Stimulated activated CD8-positive, alpha-beta memory T cell treated with anti-CD3 and anti-CD28 coated beads, Interleukin-7, amount 100 ng/mL, for 48 hours (primary cell): ENCODE data around the gene CERT1.

Source experiments
- DNase-seq, 2 donors: peaks; one replicate each; pipeline ENCODE4 v3.0.0-alpha.2; 2020; ENCODE audit warnings: low read depth in 1 of 2; ENCODE audit errors: extremely low read depth in 1 of 2

CERT1 gene

DNA sequence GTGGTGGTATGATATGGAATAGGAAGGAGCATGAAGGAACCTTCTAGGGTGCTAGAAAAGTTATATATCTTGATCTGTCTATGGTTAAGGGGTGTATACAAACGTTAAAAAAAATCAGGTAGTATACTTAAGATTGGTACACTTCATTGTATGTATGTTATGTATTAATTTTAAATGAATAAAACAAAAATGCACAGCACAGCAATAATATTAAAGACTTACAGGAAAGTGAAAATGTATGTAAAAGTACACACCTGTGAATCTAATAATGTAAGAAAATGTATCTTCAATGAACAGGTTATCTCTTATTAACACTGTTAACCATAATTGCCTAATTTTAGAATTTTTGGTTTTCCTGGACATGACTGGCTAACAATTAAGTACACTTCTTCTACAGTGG lies 97.2 kb downstream of the CERT1 start:
- DNase-seq, result no peak

- DNase-seq, result no peak
These were observed 99.1 kb downstream of the CERT1 start for GRCh38 chr5:75412111-75412990.

GRCh38 chr5:75405296-75405695 lies 106.1 kb downstream of the CERT1 start:
- no peak for DNase-seq

GRCh38 chr5:75395277-75395676 lies 116.2 kb downstream of the CERT1 start:
- no peak for DNase-seq

GRCh38 chr5:75389430-75389829 lies 122.0 kb downstream of the CERT1 start:
- peak in 1 of 2 donors; percentile 9 for DNase-seq

DNA sequence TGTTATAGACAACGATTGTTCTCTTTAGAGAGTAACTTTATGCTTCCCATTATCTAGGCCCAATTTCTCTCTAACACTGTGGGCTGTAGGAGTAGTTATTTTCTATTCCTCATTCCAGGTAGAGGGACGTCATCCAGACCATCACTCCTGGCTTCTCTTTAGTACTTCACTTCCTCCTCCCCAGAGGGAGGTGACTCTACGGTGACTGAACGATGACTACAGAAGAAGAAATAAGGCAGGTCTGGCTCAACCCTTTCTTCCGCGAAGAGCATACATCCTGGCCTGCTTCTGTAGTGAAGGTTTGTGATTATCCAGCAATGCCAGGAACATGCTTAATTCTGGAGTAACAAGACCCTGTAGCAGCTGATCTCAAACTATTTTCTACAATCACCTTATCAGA lies 123.6 kb downstream of the CERT1 start:
- no peak for DNase-seq

- no peak for DNase-seq
These were observed 127.2 kb downstream of the CERT1 start for GRCh38 chr5:75384218-75384617.

DNA sequence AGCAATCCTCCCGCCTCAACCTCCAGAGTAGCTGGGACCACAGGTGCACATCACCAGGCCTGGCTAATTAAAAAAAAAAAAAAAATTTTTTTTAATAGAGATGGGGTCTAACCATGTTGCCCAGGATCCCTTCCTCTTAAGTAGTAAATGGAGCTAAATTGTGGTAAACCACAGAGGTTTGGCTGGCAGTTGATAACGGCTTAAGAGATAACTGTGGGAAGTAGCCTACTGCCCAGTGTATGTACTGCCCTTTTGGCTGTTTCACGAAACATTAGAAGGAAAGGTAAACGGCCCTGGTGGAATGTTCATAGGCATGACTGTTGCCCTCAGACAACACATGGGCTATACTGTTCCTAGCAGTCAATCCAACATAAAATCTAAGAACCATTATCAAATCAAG lies 130.0 kb downstream of the CERT1 start:
- no peak for DNase-seq

DNA sequence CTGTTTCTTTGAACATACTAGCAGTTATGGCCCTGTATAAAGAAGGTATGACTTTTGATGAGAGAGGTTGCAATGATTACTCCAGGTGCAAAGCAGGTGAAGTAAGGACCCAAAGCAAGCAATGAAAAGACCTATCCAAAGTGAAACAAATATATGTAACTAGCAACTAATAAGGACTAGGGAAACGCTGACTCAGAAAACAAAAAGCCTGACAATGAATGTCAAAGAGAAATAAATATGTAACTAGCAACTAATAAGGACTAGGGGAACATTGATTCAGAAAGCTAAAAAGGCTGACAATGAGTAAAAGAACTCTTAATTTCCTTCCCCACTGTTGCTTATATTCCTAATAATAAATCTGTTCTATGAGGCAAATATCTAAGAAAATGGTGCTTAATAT lies 131.3 kb downstream of the CERT1 start:
- DNase-seq, result no peak

DNA sequence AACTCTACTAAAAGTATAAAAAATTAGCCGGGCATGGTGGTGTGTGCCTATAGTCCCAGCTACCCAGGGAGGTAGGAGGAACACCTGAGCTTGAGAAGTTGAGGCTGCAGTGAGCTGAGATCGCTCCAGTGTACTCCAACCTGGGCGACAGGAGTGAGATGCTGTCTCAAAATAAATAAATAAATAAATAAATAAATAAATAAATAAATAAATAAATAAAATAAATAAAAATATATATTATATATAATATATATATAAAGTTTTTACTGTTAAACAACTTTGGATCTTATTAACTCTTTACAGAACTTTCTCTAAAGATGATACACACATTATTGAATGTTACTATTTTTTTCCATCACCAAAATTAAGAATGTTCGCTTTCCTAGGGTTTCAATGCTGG lies 136.0 kb downstream of the CERT1 start:
- DNase-seq, result no peak

GRCh38 chr5:75374394-75374814 lies 137.0 kb downstream of the CERT1 start:
- DNase-seq, result no peak

GRCh38 chr5:75373862-75374261 lies 137.6 kb downstream of the CERT1 start:
- no peak for DNase-seq

DNA sequence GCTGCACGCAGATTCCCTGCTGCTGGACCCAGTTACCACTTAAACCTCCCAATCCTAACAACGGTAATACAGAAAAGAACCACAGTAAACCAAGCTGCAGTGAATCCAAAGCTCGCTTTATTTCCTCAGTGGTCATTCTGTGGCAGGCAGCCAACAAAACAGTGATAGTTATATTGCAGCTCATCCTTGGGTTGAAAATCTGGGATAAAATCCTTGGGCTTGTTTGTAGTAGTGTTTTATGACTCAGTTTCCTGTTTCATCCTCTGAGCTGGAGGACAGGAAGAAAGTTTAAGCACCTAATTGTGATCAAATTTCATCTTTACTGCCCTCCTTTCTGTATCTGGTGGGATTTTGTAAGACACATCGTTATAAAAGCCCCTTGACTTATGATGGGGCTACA lies 143.0 kb downstream of the CERT1 start:
- no peak for DNase-seq

GRCh38 chr5:75367401-75367800 lies 144.0 kb downstream of the CERT1 start:
- DNase-seq, result no peak

DNA sequence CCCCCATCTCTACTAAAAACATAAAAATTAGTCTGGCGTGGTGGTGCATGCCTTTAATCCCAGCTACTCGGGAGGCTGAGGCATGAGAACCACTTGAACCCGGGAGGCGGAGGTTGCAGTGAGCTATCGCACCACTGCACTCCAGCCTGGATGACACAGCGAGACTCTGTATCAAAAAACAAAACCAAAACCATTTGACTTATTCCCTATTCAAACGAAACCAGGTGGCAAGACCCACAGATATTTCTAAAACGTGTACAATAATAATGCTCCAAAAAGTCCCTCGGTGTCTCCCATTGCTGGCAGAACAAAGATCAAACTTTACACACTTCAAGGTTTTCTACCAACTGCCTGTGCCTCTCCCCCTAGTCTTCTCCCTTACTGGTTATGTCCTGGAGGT lies 144.6 kb downstream of the CERT1 start:
- no peak for DNase-seq

GRCh38 chr5:75365740-75366139 lies 145.7 kb downstream of the CERT1 start:
- no peak for DNase-seq

GRCh38 chr5:75364571-75365280 lies 146.7 kb downstream of the CERT1 start:
- DNase-seq, result no peak

DNA sequence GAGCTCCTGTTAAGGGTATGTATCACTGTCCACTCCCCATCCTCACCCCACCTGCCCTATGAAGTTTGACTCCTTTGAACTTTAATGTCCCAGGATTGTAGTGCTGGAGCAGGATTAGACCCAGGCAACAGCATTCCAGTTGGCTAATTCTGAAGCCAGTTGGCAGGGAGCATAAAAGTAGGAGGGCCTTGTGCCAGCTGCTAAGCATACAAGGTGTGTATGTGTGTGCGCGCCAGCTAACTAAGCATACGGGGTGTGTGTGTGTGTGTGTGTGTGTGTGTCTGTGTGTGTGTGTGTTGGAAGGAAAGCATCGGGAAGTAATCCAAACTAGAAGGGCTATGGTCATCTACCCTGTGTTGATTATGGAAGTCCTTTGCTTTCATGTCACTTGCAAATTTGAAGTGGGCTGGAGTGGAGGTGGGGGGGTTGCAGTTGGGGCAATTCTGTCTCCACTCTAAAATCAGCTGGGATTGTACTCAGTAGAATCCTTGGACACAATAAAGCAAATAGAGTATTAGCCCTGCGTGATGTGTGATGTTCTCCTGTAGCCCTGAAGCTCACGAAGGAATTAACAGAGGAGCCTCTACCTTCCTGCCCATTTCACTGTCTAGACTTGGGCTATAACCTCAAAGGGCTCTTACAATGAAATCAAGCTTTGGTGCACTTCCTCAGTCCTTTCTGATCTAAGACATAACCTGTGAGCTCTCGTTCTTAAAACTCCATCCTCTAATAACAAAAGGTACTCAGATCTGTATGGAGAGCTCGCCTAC lies 147.5 kb downstream of the CERT1 start:
- no peak for DNase-seq

GRCh38 chr5:75363111-75363510 lies 148.3 kb downstream of the CERT1 start:
- DNase-seq, result no peak

DNA sequence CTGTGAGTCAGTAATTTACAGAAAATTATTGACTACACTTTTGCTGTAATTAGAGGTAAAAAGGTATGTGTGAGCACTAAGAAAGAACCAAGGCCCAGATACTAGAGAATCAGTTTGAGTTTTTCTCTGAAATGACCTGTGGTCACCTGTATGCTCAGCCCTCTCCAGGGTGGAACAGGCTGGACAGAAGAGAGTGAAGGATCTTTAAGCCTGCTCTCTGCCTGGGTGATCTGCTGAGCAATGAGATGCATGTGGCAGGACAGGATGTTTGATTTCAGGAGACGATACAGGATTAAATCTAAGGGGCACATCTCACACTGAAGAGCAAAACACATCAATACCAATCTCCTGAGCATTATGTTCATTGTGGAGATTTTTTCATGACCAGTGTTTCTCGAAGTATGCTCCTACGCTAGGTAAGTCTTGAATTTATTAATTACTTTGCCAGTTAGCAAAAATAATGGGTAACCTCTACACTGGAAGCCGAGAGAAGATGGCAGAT lies 148.9 kb downstream of the CERT1 start:
- DNase-seq, result no peak

GRCh38 chr5:75361310-75361709 lies 150.1 kb downstream of the CERT1 start:
- DNase-seq, result no peak
